ENCODE results near the gene SLCO3A1. TPM values are rescaled to one million over a fixed set of nuclear protein-coding genes. Genes with fewer than 3 reads are reported as not detected.
A peak's percentile ranks its signal among the peaks of the same experiment; 100 is the strongest.

SLCO3A1 gene
- total and polyA plus RNA-seq, 9 donors = 1.7 to 8.6 (median 4.5) TPM

DNA sequence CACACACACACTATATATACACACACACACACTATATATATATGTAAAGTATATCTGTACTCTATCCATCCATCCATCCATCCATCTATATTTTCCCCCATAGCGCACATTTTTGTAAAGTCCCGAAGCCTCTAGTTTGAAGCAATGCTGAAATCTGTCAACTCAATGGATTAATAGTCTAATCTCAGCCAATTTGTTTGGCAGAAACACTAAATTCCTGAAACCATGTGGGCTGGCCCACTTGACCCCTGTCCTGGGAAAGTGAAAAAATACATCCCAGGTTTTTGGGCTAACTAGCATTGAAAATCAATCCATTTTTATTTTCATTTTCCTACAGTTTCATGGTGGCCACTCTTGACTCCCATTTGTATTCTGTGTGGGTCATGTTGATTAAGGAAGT, 166.7 kb downstream of the SLCO3A1 start:
- H3K36me3 ChIP-seq (ENCODE audit: control insufficient read depth, insufficient read depth, low read length) = no peaks in the 10 kb centered on the region
- no peak overlapping the region for H3K27ac ChIP-seq (ENCODE audit: low read length)
- WGBS (ENCODE audit: insufficient coverage) = 100% methylated on average over 2 of the region's 2 CpGs
- H3K27me3 ChIP-seq (ENCODE audit: control insufficient read depth, insufficient read depth, low read length) = peaks cover 3% of the 10 kb centered on the region
- no peaks in the 10 kb centered on the region for H3K9me3 ChIP-seq (replicated peaks; ENCODE audit: control insufficient read depth, low read depth, low read length)
- no peak overlapping the region for H3K4me3 ChIP-seq (ENCODE audit: low read length)
- H3K4me1 ChIP-seq (ENCODE audit: control insufficient read depth, insufficient read depth, low read length) = no peaks in the 10 kb centered on the region
- no peak for DNase-seq

DNA sequence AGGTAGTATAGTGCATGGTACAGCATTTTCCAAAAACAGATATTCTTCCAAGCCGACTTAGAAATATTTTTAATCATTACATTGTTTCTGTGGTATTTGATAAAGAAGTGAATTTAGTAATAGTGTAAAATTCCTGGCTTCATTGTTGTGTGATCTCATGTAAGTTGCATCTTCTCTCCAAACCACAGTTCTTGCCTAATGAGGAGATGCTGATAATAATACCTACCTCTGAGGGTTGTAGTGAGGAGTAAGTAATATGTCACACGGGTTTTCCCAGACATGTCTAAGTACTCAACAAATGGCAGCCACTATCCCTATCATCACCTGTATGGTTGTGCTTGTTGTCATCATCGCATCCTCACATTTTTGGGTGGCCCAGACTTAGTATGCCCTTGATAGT, 167.3 kb downstream of the SLCO3A1 start:
- no peak overlapping the region for H3K4me3 ChIP-seq (ENCODE audit: low read length)
- no peaks in the 10 kb centered on the region for H3K4me1 ChIP-seq (ENCODE audit: control insufficient read depth, insufficient read depth, low read length)
- DNase-seq = no peak
- peaks cover 3% of the 10 kb centered on the region for H3K27me3 ChIP-seq (ENCODE audit: control insufficient read depth, insufficient read depth, low read length)
- no peaks in the 10 kb centered on the region for H3K9me3 ChIP-seq (replicated peaks; ENCODE audit: control insufficient read depth, low read depth, low read length)
- no peaks in the 10 kb centered on the region for H3K36me3 ChIP-seq (ENCODE audit: control insufficient read depth, insufficient read depth, low read length)
- H3K27ac ChIP-seq (ENCODE audit: low read length) = no peak overlapping the region
- 89% methylated on average over 1 of the region's 3 CpGs for WGBS (ENCODE audit: insufficient coverage)

GRCh38 chr15:92021792-92022191, 168.3 kb downstream of the SLCO3A1 start:
- WGBS (ENCODE audit: insufficient coverage) = 76% methylated on average over 4 of the region's 5 CpGs
- Histone ChIP-seq H3K4me1 (ENCODE audit: control insufficient read depth, insufficient read depth, low read length) (no peaks in the 10 kb centered on the region), H3K27ac (ENCODE audit: low read length) (no peak overlapping the region), H3K9me3 (replicated peaks; ENCODE audit: control insufficient read depth, low read depth, low read length) (no peaks in the 10 kb centered on the region), H3K36me3 (ENCODE audit: control insufficient read depth, insufficient read depth, low read length) (no peaks in the 10 kb centered on the region), H3K4me3 (ENCODE audit: low read length) (no peak overlapping the region), H3K27me3 (ENCODE audit: control insufficient read depth, insufficient read depth, low read length) (peaks cover 3% of the 10 kb centered on the region)
- DNase-seq = no peak

- Histone ChIP-seq H3K4me3 (ENCODE audit: low read length) (no peak overlapping the region), H3K9me3 (replicated peaks; ENCODE audit: control insufficient read depth, low read depth, low read length) (no peaks in the 10 kb centered on the region), H3K27ac (ENCODE audit: low read length) (no peak overlapping the region), H3K4me1 (ENCODE audit: control insufficient read depth, insufficient read depth, low read length) (peaks cover 8% of the 10 kb centered on the region), H3K27me3 (ENCODE audit: control insufficient read depth, insufficient read depth, low read length) (peaks cover 2% of the 10 kb centered on the region), H3K36me3 (ENCODE audit: control insufficient read depth, insufficient read depth, low read length) (no peaks in the 10 kb centered on the region)
- no CpG with 5 or more reads among the region's 1 CpG for WGBS (ENCODE audit: insufficient coverage)
- DNase-seq = no peak
These were observed 170.5 kb downstream of the SLCO3A1 start for GRCh38 chr15:92023965-92024364.

DNA sequence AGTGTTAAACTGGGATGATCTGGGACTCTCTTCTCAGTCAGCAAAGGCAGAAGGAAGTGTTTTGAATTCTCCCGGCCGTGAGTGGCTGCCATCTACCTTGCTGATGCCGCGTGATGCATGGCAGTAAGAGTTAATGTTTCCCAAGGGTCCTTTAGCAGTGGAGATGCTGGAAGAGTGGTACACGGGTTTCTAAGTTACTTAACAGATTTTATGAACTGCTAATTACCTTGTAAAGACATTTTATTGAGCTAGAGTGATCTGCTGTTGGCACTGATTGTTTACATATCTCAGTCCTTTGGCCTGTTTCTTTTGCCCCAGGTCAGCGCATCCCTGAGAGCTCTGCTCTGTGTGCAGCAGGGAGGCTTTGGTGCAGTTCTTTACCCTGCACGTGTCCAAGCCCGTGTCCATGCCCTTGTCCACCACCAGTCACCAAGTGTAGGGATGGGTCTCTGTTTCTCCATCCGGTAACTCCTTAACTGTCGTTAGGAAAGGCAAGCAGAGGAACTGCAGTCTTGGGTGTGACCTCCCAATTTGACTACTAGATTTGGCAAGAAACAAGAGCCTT, 172.3 kb downstream of the SLCO3A1 start:
- no peaks in the 10 kb centered on the region for H3K9me3 ChIP-seq (replicated peaks; ENCODE audit: control insufficient read depth, low read depth, low read length)
- 49% methylated on average over 3 of the region's 10 CpGs for WGBS (ENCODE audit: insufficient coverage)
- H3K4me1 ChIP-seq (ENCODE audit: control insufficient read depth, insufficient read depth, low read length) = peaks cover 13% of the 10 kb centered on the region
- no peaks in the 10 kb centered on the region for H3K36me3 ChIP-seq (ENCODE audit: control insufficient read depth, insufficient read depth, low read length)
- no peak overlapping the region for H3K27ac ChIP-seq (ENCODE audit: low read length)
- H3K27me3 ChIP-seq (ENCODE audit: control insufficient read depth, insufficient read depth, low read length) = peaks cover 2% of the 10 kb centered on the region
- no peak overlapping the region for H3K4me3 ChIP-seq (ENCODE audit: low read length)
- DNase-seq = no peak

DNA sequence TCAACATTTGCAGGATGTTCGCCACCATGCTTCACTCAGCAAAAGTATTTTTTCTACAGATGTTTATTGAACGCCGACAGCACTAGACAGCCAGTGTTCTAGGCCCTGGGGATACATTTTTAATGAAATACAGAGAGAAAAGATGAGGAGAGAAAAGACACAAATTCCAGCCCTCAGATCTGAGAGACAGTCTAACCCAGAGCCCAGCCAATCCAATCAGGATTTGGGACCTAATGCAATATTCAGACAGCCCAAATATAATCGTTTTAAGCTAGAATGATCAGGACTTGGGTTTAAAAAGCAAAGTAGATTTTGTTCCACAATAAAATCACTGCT, 174.8 kb downstream of the SLCO3A1 start:
- Histone ChIP-seq H3K4me1 (ENCODE audit: control insufficient read depth, insufficient read depth, low read length) (peaks cover 13% of the 10 kb centered on the region), H3K36me3 (ENCODE audit: control insufficient read depth, insufficient read depth, low read length) (no peaks in the 10 kb centered on the region), H3K27me3 (ENCODE audit: control insufficient read depth, insufficient read depth, low read length) (peaks cover 2% of the 10 kb centered on the region), H3K4me3 (ENCODE audit: low read length) (no peak overlapping the region), H3K27ac (ENCODE audit: low read length) (peak overlapping the region; percentile 55), H3K9me3 (replicated peaks; ENCODE audit: control insufficient read depth, low read depth, low read length) (no peaks in the 10 kb centered on the region)
- DNase-seq = peak; percentile 84
- WGBS (ENCODE audit: insufficient coverage) = no CpG with 5 or more reads among the region's 4 CpGs

GRCh38 chr15:92029767-92030166, 176.3 kb downstream of the SLCO3A1 start:
- Histone ChIP-seq H3K27me3 (ENCODE audit: control insufficient read depth, insufficient read depth, low read length) (peaks cover 2% of the 10 kb centered on the region), H3K4me1 (ENCODE audit: control insufficient read depth, insufficient read depth, low read length) (peaks cover 13% of the 10 kb centered on the region), H3K36me3 (ENCODE audit: control insufficient read depth, insufficient read depth, low read length) (no peaks in the 10 kb centered on the region), H3K4me3 (ENCODE audit: low read length) (no peak overlapping the region), H3K9me3 (replicated peaks; ENCODE audit: control insufficient read depth, low read depth, low read length) (no peaks in the 10 kb centered on the region), H3K27ac (ENCODE audit: low read length) (peak overlapping the region; percentile 42)
- WGBS (ENCODE audit: insufficient coverage) = 80% methylated on average over 2 of the region's 10 CpGs
- DNase-seq = no peak

DNA sequence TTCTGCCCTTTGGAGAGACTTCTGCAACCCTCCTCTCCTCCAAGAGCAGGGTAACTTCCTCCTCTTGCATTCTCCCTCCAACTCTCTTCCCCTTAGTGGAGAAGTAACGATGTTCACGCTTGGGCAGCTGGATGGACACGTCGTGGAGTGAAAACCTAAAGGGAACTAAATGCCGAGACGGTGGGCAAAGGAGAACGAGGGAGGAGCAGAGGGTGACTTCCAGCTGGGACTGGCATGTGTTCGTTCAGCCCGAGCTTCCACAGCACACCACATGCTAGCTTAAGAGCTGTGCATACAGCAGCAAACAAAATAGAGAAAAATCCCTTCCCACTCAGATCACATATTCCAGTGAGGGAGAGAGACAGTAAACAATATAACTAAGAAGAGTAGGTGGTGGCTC, 179.8 kb downstream of the SLCO3A1 start:
- WGBS (ENCODE audit: insufficient coverage) = 50% methylated on average over 5 of the region's 9 CpGs
- peaks cover 8% of the 10 kb centered on the region for H3K4me1 ChIP-seq (ENCODE audit: control insufficient read depth, insufficient read depth, low read length)

GRCh38 chr15:92033723-92034122, 180.2 kb downstream of the SLCO3A1 start:
- WGBS (ENCODE audit: insufficient coverage) = 52% methylated on average over 8 of the region's 8 CpGs
- H3K9me3 ChIP-seq (replicated peaks; ENCODE audit: control insufficient read depth, low read depth, low read length) = no peaks in the 10 kb centered on the region
- H3K4me1 ChIP-seq (ENCODE audit: control insufficient read depth, insufficient read depth, low read length) = peaks cover 5% of the 10 kb centered on the region
- no peak for DNase-seq
- H3K27me3 ChIP-seq (ENCODE audit: control insufficient read depth, insufficient read depth, low read length) = peaks cover 4% of the 10 kb centered on the region
- no peak overlapping the region for H3K27ac ChIP-seq (ENCODE audit: low read length)
- no peak overlapping the region for H3K4me3 ChIP-seq (ENCODE audit: low read length)
- no peaks in the 10 kb centered on the region for H3K36me3 ChIP-seq (ENCODE audit: control insufficient read depth, insufficient read depth, low read length)

More for the DNA sequence above, 179.8 kb downstream of the SLCO3A1 start:
- DNase-seq = no peak
- Histone ChIP-seq H3K27ac (ENCODE audit: low read length) (no peak overlapping the region), H3K27me3 (ENCODE audit: control insufficient read depth, insufficient read depth, low read length) (peaks cover 4% of the 10 kb centered on the region), H3K36me3 (ENCODE audit: control insufficient read depth, insufficient read depth, low read length) (no peaks in the 10 kb centered on the region), H3K4me3 (ENCODE audit: low read length) (no peak overlapping the region), H3K9me3 (replicated peaks; ENCODE audit: control insufficient read depth, low read depth, low read length) (no peaks in the 10 kb centered on the region)

GRCh38 chr15:92034227-92034626, 180.7 kb downstream of the SLCO3A1 start:
- H3K27me3 ChIP-seq (ENCODE audit: control insufficient read depth, insufficient read depth, low read length) = peaks cover 4% of the 10 kb centered on the region
- H3K27ac ChIP-seq (ENCODE audit: low read length) = no peak overlapping the region
- peaks cover 5% of the 10 kb centered on the region for H3K4me1 ChIP-seq (ENCODE audit: control insufficient read depth, insufficient read depth, low read length)
- no peaks in the 10 kb centered on the region for H3K9me3 ChIP-seq (replicated peaks; ENCODE audit: control insufficient read depth, low read depth, low read length)
- no peaks in the 10 kb centered on the region for H3K36me3 ChIP-seq (ENCODE audit: control insufficient read depth, insufficient read depth, low read length)
- no peak overlapping the region for H3K4me3 ChIP-seq (ENCODE audit: low read length)
- 86% methylated on average over 7 of the region's 7 CpGs for WGBS (ENCODE audit: insufficient coverage)
- DNase-seq = no peak

- H3K9me3 ChIP-seq (replicated peaks; ENCODE audit: control insufficient read depth, low read depth, low read length) = no peaks in the 10 kb centered on the region
- no peak for DNase-seq
- H3K4me3 ChIP-seq (ENCODE audit: low read length) = no peak overlapping the region
- 51% methylated on average over 2 of the region's 3 CpGs for WGBS (ENCODE audit: insufficient coverage)
- H3K27me3 ChIP-seq (ENCODE audit: control insufficient read depth, insufficient read depth, low read length) = peaks cover 4% of the 10 kb centered on the region
- no peak overlapping the region for H3K27ac ChIP-seq (ENCODE audit: low read length)
- no peaks in the 10 kb centered on the region for H3K4me1 ChIP-seq (ENCODE audit: control insufficient read depth, insufficient read depth, low read length)
- no peaks in the 10 kb centered on the region for H3K36me3 ChIP-seq (ENCODE audit: control insufficient read depth, insufficient read depth, low read length)
These were observed 182.0 kb downstream of the SLCO3A1 start for GRCh38 chr15:92035551-92035950.
